ENCODE results near the gene FGD6.

FGD6 gene

DNA sequence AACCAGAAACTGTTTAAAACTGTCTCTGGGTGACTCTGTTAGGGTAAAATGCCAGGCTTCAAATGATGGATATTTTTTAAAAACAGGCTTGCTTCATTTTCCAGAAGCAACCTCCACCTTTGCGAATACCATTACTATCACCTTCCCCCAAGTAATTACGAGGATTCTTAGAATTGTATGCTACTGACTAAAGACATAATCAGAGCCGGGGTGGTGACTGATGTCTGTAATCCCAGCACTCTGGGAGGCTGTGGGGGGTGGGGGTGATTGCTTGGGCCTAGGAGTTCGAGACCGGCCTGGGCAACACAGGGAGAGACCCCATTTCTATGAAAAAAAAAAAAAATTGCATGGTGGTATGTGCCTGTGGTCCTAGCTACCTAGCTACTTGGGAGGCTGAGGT is 38.3 kb downstream of the FGD6 start:
- Histone ChIP-seq H3K9me3 (ENCODE audit: control insufficient read depth, low read length) (no peaks in the 10 kb centered on the region), H3K9ac (no peak overlapping the region), H3K27me3 (ENCODE audit: control insufficient read depth, insufficient read depth, low read length) (no peaks in the 10 kb centered on the region), H3K4me1 (no peaks in the 10 kb centered on the region), H2AFZ (no peak overlapping the region), H3K79me2 (no peaks in the 10 kb centered on the region), H3K4me2 (ENCODE audit: low read length) (no peak overlapping the region), H3K27ac (no peak overlapping the region), H3K36me3 (ENCODE audit: control insufficient read depth, insufficient read depth, low read length) (no peaks in the 10 kb centered on the region), H3K4me3 (ENCODE audit: low read depth, low read length) (no peak overlapping the region)
- no peak for TF ChIP-seq CTCF (IDR thresholded peaks at IDR 0.05)

GRCh38 chr12:95178136-95178535 is 39.1 kb downstream of the FGD6 start:
- no peaks in the 10 kb centered on the region for H3K9me3 ChIP-seq (ENCODE audit: control insufficient read depth, low read length)

DNA sequence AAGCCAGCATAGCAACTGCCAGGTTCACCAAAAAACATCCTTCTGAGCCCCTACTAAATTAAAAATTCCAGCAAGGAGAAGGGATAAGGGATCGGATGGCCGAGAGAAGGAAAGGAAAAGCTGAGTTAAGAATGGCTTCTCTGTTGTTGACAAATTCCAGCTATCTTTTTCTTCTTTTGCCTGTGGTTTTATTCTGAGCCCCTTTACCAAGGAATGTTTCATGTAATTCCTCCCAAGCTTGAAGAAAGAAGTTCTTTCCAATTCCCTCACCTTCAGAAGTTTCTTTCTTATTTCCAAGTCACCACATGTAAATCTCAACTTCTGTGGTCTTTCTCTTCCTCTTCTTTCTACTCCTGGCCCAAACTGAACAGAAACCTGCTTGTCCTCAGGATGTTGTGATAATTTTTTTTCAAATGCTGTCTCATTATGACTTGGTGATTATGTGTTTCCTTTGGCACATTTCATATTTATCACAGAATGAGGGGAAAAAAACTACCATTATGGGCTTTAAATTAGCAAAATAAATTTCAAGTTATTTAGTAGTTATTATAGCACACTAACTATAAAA is 40.0 kb downstream of the FGD6 start:
- H3K4me1 ChIP-seq = no peaks in the 10 kb centered on the region
- no peaks in the 10 kb centered on the region for H3K36me3 ChIP-seq (ENCODE audit: control insufficient read depth, insufficient read depth, low read length)
- H3K4me2 ChIP-seq (ENCODE audit: low read length) = no peak overlapping the region
- no peaks in the 10 kb centered on the region for H3K79me2 ChIP-seq
- no peak overlapping the region for H3K27ac ChIP-seq
- H3K4me3 ChIP-seq (ENCODE audit: low read depth, low read length) = no peak overlapping the region
- no peaks in the 10 kb centered on the region for H3K27me3 ChIP-seq (ENCODE audit: control insufficient read depth, insufficient read depth, low read length)
- no peaks in the 10 kb centered on the region for H3K9me3 ChIP-seq (ENCODE audit: control insufficient read depth, low read length)
- no peak for TF ChIP-seq CTCF (IDR thresholded peaks at IDR 0.05)
- H3K9ac ChIP-seq = no peak overlapping the region
- no peak overlapping the region for H2AFZ ChIP-seq

More at GRCh38 chr12:95178136-95178535, 39.1 kb downstream of the FGD6 start:
- Histone ChIP-seq H3K36me3 (ENCODE audit: control insufficient read depth, insufficient read depth, low read length) (no peaks in the 10 kb centered on the region), H3K79me2 (no peaks in the 10 kb centered on the region), H3K4me2 (ENCODE audit: low read length) (no peak overlapping the region), H3K27me3 (ENCODE audit: control insufficient read depth, insufficient read depth, low read length) (no peaks in the 10 kb centered on the region), H2AFZ (no peak overlapping the region), H3K4me3 (ENCODE audit: low read depth, low read length) (no peak overlapping the region), H3K4me1 (no peaks in the 10 kb centered on the region), H3K9ac (no peak overlapping the region), H3K27ac (no peak overlapping the region)
- no peak for TF ChIP-seq CTCF (IDR thresholded peaks at IDR 0.05)

GRCh38 chr12:95173392-95174251 is 43.6 kb downstream of the FGD6 start:
- Histone ChIP-seq H3K36me3 (ENCODE audit: control insufficient read depth, insufficient read depth, low read length) (no peaks in the 10 kb centered on the region), H3K27me3 (ENCODE audit: control insufficient read depth, insufficient read depth, low read length) (no peaks in the 10 kb centered on the region), H2AFZ (peak overlapping the region; percentile 60), H3K79me2 (no peaks in the 10 kb centered on the region), H3K9me3 (ENCODE audit: control insufficient read depth, low read length) (no peaks in the 10 kb centered on the region), H3K27ac (peak overlapping the region; percentile 46), H3K4me1 (no peaks in the 10 kb centered on the region), H3K4me2 (ENCODE audit: low read length) (no peak overlapping the region), H3K9ac (no peak overlapping the region), H3K4me3 (ENCODE audit: low read depth, low read length) (no peak overlapping the region)
- TF ChIP-seq CTCF (IDR thresholded peaks at IDR 0.05) = no peak

Measured in parathyroid adenoma (tissue), 2 donors.